Kidney (tissue), 14 donors: ENCODE measurements around the gene ZNF653. TPM values are rescaled to one million over a fixed set of nuclear protein-coding genes. Genes with fewer than 3 reads are reported as not detected.

Source experiments
- DNase-seq, 5 donors: peaks; one replicate each; pipeline ENCODE4 v3.0.0-alpha.2; 2013 to 2020
- FAIRE-seq: peaks from 2 replicates; lab custom pipeline; 2012; peaks lifted over from hg19 to GRCh38; lab: Jason Lieb, UNC
- H3K27ac ChIP-seq, 2 donors: one replicate each; pipeline ENCODE4 v1.7.0; 2013; ENCODE audit warnings: low read depth in 2 of 2, low read length in 2 of 2, inconsistent platforms in 1 of 2
- H3K27me3 ChIP-seq: one replicate; pipeline ENCODE4 v1.7.1; 2013; ENCODE audit warnings: low read length, inconsistent platforms; ENCODE audit not compliant: control insufficient read depth, insufficient read depth
- H3K36me3 ChIP-seq, 3 donors: one replicate each; pipeline versions ENCODE4 v1.7.0 to v1.7.1; 2013; ENCODE audit warnings: low read length in 3 of 3, control low read depth in 1 of 3, inconsistent platforms in 1 of 3; ENCODE audit not compliant: insufficient read depth in 3 of 3, control insufficient read depth in 2 of 3
- H3K4me1 ChIP-seq, 3 donors: one replicate each; pipeline versions ENCODE4 v1.7.0 to v1.7.1; 2013; ENCODE audit warnings: low read length in 3 of 3, inconsistent platforms in 1 of 3, low read depth in 1 of 3; ENCODE audit not compliant: control insufficient read depth in 2 of 3, insufficient read depth in 2 of 3
- H3K4me3 ChIP-seq, 3 donors: one replicate each; pipeline versions ENCODE4 v1.7.0 to v1.8.1; 2013; ENCODE audit warnings: low read length in 3 of 3, control low read depth in 1 of 3, inconsistent platforms in 1 of 3
- H3K9ac ChIP-seq, 3 donors: one replicate each; pipeline versions ENCODE4 v1.7.0 to v1.7.1; 2013; ENCODE audit warnings: low read length in 3 of 3, control low read depth in 1 of 3, inconsistent platforms in 1 of 3
- H3K9me3 ChIP-seq, 3 donors: one replicate each; pipeline versions ENCODE4 v1.7.0 to v1.7.1; 2013; ENCODE audit warnings: low read length in 3 of 3, control low read depth in 1 of 3, inconsistent platforms in 1 of 3; ENCODE audit not compliant: control insufficient read depth in 2 of 3, insufficient read depth in 1 of 3
- CTCF ChIP-seq: IDR thresholded peaks from 3 replicates; pipeline ENCODE4 v1.5.1; 2012; ENCODE audit warnings: mild to moderate bottlenecking, moderate library complexity, borderline replicate concordance; ENCODE audit not compliant: insufficient read depth; ENCODE audit errors: extremely low read depth
- intact Hi-C: fragments of 100-400 bp; cut with DNase I; formaldehyde crosslinking; loops from one replicate; pipeline ENCODE4 v1.11.1; 2022
- polyA plus RNA-seq: library from polyadenylated mRNA; stranded (reverse); fragments of 350-450 nt; fragmentation: Illumina TruSeq; extraction: RNeasy Lipid Tissue Mini Kit (QIAGEN cat#74804); gene quantifications from one replicate; pipeline ENCODE4 v1.2.3, GENCODE V29; 2014; ENCODE audit warnings: low read depth, low replicate concordance; ENCODE audit not compliant: insufficient read depth
- total RNA-seq: library from RNA; stranded (reverse); fragmentation: NEBNext Ultra II Directional; extraction: Animal tissue kit (Norgen Biotek cat#: 25700); gene quantifications from one replicate; pipeline ENCODE4 v1.2.1, GENCODE V29; 2021
- donor health status: control.
- donor health status: control.
- donor health status: control.
- donor health status: control.
- donor health status: control.
- donor health status: DM: yes; HTN: yes; CAD: no.
- donor health status: Normal renal cell carcinoma (clear cell type).

Gene ZNF653
- total and polyA plus RNA-seq, 2 donors from 2014 or later: 10.8 to 11.5 TPM

- Histone ChIP-seq H3K36me3 (peaks cover 0 to 13% (median 10%) of the 10 kb centered on the region in 3 donors), H3K9ac (no peak overlapping the region), H3K27me3 (no peaks in the 10 kb centered on the region), H3K4me3 (no peak overlapping the region), H3K27ac (no peak overlapping the region), H3K4me1 (no peaks in the 10 kb centered on the region), H3K9me3 (no peaks in the 10 kb centered on the region)
- FAIRE-seq (no peak), DNase-seq (no peak)
- intact Hi-C loops: no loop called here
- TF ChIP-seq CTCF: no peak
These were observed 59.4 kb downstream of the ZNF653 start for GRCh38 chr19:11446271-11446651.

- H3K4me3 ChIP-seq: no peak overlapping the region
- no peaks in the 10 kb centered on the region for H3K4me1 ChIP-seq
- H3K27ac ChIP-seq: no peak overlapping the region
- intact Hi-C loops: no loop called here
- H3K9me3 ChIP-seq: no peaks in the 10 kb centered on the region
- no peaks in the 10 kb centered on the region for H3K27me3 ChIP-seq
- FAIRE-seq: no peak
- peaks cover 0 to 16% (median 11%) of the 10 kb centered on the region in 3 donors for H3K36me3 ChIP-seq
- DNase-seq: no peak
- TF ChIP-seq CTCF: no peak
- H3K9ac ChIP-seq: no peak overlapping the region
These were observed 60.5 kb downstream of the ZNF653 start for GRCh38 chr19:11445141-11445540.

GRCh38 chr19:11444059-11444458, 61.6 kb downstream of the ZNF653 start:
- intact Hi-C loops: no loop called here
- Histone ChIP-seq H3K27ac (no peak overlapping the region), H3K4me1 (no peaks in the 10 kb centered on the region), H3K9ac (no peak overlapping the region), H3K27me3 (no peaks in the 10 kb centered on the region), H3K36me3 (peaks cover 0 to 16% (median 11%) of the 10 kb centered on the region in 3 donors), H3K9me3 (no peaks in the 10 kb centered on the region), H3K4me3 (no peak overlapping the region)
- DNase-seq (no peak), FAIRE-seq (no peak)
- TF ChIP-seq CTCF: no peak

GRCh38 chr19:11437955-11438354, 67.7 kb downstream of the ZNF653 start:
- TF ChIP-seq CTCF: no peak
- Histone ChIP-seq H3K36me3 (peaks cover 0 to 17% (median 17%) of the 10 kb centered on the region in 3 donors), H3K9me3 (no peaks in the 10 kb centered on the region), H3K4me1 (peaks cover 0 to 16% (median 8%) of the 10 kb centered on the region in 3 donors), H3K27me3 (no peaks in the 10 kb centered on the region), H3K27ac (no peak overlapping the region), H3K4me3 (no peak overlapping the region), H3K9ac (no peak overlapping the region)
- intact Hi-C loops: no loop called here
- DNase-seq (no peak), FAIRE-seq (no peak)
